NCI-H2081 (cell line): ENCODE measurements around the gene MLST8.

Source experiments
- DNase-seq, 2 experiments: peaks; one replicate each; lab custom pipeline; 2025; lab: John Stamatoyannopoulos, UW

Gene MLST8

GRCh38 chr16:2173366-2173765 is 31.9 kb upstream of the MLST8 start:
- DNase-seq: no peak

- DNase-seq: no peak
Observed at GRCh38 chr16:2173916-2174315, 31.3 kb upstream of the MLST8 start.

GRCh38 chr16:2174396-2175131 is 30.7 kb upstream of the MLST8 start:
- peak; percentile 45 to 77 for DNase-seq

- DNase-seq: no peak
Observed at GRCh38 chr16:2175454-2175853, 29.8 kb upstream of the MLST8 start.

- no peak for DNase-seq
Observed at GRCh38 chr16:2176047-2176446, 29.2 kb upstream of the MLST8 start.

- DNase-seq: no peak
Observed at GRCh38 chr16:2177101-2177500, 28.2 kb upstream of the MLST8 start.

GRCh38 chr16:2177561-2177960 is 27.7 kb upstream of the MLST8 start:
- DNase-seq: no peak

GRCh38 chr16:2178321-2179106 is 26.7 kb upstream of the MLST8 start:
- DNase-seq: peak in 1 of 2 experiments; percentile 7

GRCh38 chr16:2179107-2179501 is 26.1 kb upstream of the MLST8 start:
- no peak for DNase-seq

GRCh38 chr16:2179576-2179975 is 25.7 kb upstream of the MLST8 start:
- no peak for DNase-seq

GRCh38 chr16:2180461-2180860 is 24.8 kb upstream of the MLST8 start:
- no peak for DNase-seq

GRCh38 chr16:2180962-2181923 is 24.0 kb upstream of the MLST8 start:
- no peak for DNase-seq

- DNase-seq: no peak
Observed at GRCh38 chr16:2181952-2182351, 23.3 kb upstream of the MLST8 start.

GRCh38 chr16:2183671-2184070 is 21.6 kb upstream of the MLST8 start:
- no peak for DNase-seq

GRCh38 chr16:2184346-2184745 is 20.9 kb upstream of the MLST8 start:
- no peak for DNase-seq

- DNase-seq: no peak
Observed at GRCh38 chr16:2184962-2185361, 20.3 kb upstream of the MLST8 start.

GRCh38 chr16:2186064-2186463 is 19.2 kb upstream of the MLST8 start:
- no peak for DNase-seq

GRCh38 chr16:2186505-2186904 is 18.7 kb upstream of the MLST8 start:
- no peak for DNase-seq

- no peak for DNase-seq
Observed at GRCh38 chr16:2187212-2187611, 18.0 kb upstream of the MLST8 start.

- no peak for DNase-seq
Observed at GRCh38 chr16:2188395-2188794, 16.9 kb upstream of the MLST8 start.

- no peak for DNase-seq
Observed at GRCh38 chr16:2189252-2189893, 15.9 kb upstream of the MLST8 start.
